ENCODE results near the gene CRMP1. TPM values are rescaled to one million over a fixed set of nuclear protein-coding genes. Genes with fewer than 3 reads are reported as not detected.

The CRMP1 gene
- total RNA-seq, 1 experiment from 2014 or later: not detected

GRCh38 chr4:5845035-5845905 lies 47.6 kb downstream of the CRMP1 start:
- BruUV-seq (replicated peaks): no TSS peak

GRCh38 chr4:5843573-5844530 lies 49.0 kb downstream of the CRMP1 start:
- ChIA-PET CTCF (no interaction called here), POLR2A (ENCODE audit: unreplicated experiment) (no interaction called here)
- peaks cover 27% of the 10 kb centered on the region for H3K27me3 ChIP-seq (ENCODE audit: low read length)
- no peaks in the 10 kb centered on the region for H3K9me2 ChIP-seq (replicated peaks; ENCODE audit: low read length)
- H3K9me3 ChIP-seq (ENCODE audit: low read length): no peaks in the 10 kb centered on the region
- no peak overlapping the region for H2AFZ ChIP-seq (ENCODE audit: low read length)
- H3K36me3 ChIP-seq (ENCODE audit: low read depth, low read length): no peaks in the 10 kb centered on the region
- no peak overlapping the region for H3K4me2 ChIP-seq (ENCODE audit: low read length)
- H3K9ac ChIP-seq (ENCODE audit: low read length): no peak overlapping the region
- no TSS peak for BruUV-seq (replicated peaks)
- DNase-seq: no peak
- ATAC-seq: no peak
- intact Hi-C loops (cut with micrococcal nuclease): no loop called here
- no peaks in the 10 kb centered on the region for H3K4me1 ChIP-seq (ENCODE audit: insufficient read depth, low read length)
- no peak overlapping the region for H3K4me3 ChIP-seq (ENCODE audit: low read length)
- H4K20me1 ChIP-seq (ENCODE audit: low read length): no peaks in the 10 kb centered on the region
- no peaks in the 10 kb centered on the region for H3F3A ChIP-seq (ENCODE audit: low read length, unreplicated experiment)
- no peaks in the 10 kb centered on the region for H3K79me2 ChIP-seq (ENCODE audit: low read length)
- no peak overlapping the region for H3K27ac ChIP-seq (ENCODE audit: low read length)
- no peak for TF ChIP-seq EZH2 (IDR thresholded peaks at IDR 0.05; ENCODE audit: low read length, unreplicated experiment)
- no peak for TF ChIP-seq EZH2phosphoT487 (IDR thresholded peaks at IDR 0.05; ENCODE audit: borderline replicate concordance, low read length)
- TF ChIP-seq CTCF (conservative IDR thresholded peaks at IDR 0.05; ENCODE audit: low read depth, low read length): no peak

More at GRCh38 chr4:5845035-5845905, 47.6 kb downstream of the CRMP1 start:
- no peak overlapping the region for H3K4me2 ChIP-seq (ENCODE audit: low read length)
- H4K20me1 ChIP-seq (ENCODE audit: low read length): no peaks in the 10 kb centered on the region
- no peaks in the 10 kb centered on the region for H3K4me1 ChIP-seq (ENCODE audit: insufficient read depth, low read length)
- H2AFZ ChIP-seq (ENCODE audit: low read length): no peak overlapping the region
- no peak overlapping the region for H3K27ac ChIP-seq (ENCODE audit: low read length)
- H3K79me2 ChIP-seq (ENCODE audit: low read length): no peaks in the 10 kb centered on the region
- H3K36me3 ChIP-seq (ENCODE audit: low read depth, low read length): no peaks in the 10 kb centered on the region
- DNase-seq (no peak), ATAC-seq (no peak)
- CTCF ChIA-PET: no interaction called here
- TF ChIP-seq EZH2 (IDR thresholded peaks at IDR 0.05; ENCODE audit: low read length, unreplicated experiment) (no peak), EZH2phosphoT487 (IDR thresholded peaks at IDR 0.05; ENCODE audit: borderline replicate concordance, low read length) (no peak), CTCF (conservative IDR thresholded peaks at IDR 0.05; ENCODE audit: low read depth, low read length) (no peak)
- POLR2A ChIA-PET (ENCODE audit: unreplicated experiment): no interaction called here
- no peaks in the 10 kb centered on the region for H3K9me2 ChIP-seq (replicated peaks; ENCODE audit: low read length)
- H3K9ac ChIP-seq (ENCODE audit: low read length): no peak overlapping the region
- H3F3A ChIP-seq (ENCODE audit: low read length, unreplicated experiment): no peaks in the 10 kb centered on the region
- H3K27me3 ChIP-seq (ENCODE audit: low read length): peaks cover 41% of the 10 kb centered on the region
- intact Hi-C loops (cut with micrococcal nuclease): no loop called here
- H3K4me3 ChIP-seq (ENCODE audit: low read length): no peak overlapping the region
- no peaks in the 10 kb centered on the region for H3K9me3 ChIP-seq (ENCODE audit: low read length)

Measured in PC-3 (cell line).